GM12872 (cell line): ENCODE data around the gene ATP6V0D1.

ENCODE experiments used
- TF ChIP-seq, protein P1 (sequence below): IDR thresholded peaks from 3 replicates; pipeline ENCODE4 v1.5.1; 2011; ENCODE audit warnings: low read depth, mild to moderate bottlenecking, low read length, moderate library complexity; ENCODE audit not compliant: insufficient read depth

ATP6V0D1 gene

DNA sequence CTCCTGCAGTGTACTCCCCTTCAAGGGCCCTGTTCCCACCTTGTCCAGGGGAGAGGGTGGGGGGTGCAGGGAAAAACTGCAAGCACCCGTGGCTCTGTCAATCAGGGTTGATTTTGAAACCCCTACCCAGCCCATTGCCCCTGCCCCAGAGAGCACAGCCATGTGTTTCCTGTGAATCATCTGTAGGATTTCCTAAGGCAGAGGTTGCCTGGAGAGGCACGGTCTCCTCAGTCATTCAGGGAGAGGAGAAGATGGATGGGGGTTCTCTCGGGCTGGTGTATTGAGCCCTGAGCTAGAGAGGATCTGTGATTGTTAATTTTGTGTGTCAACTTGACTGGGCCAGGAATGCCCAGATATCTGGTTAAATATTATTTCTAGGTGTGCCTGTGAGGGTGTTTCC lies 5.8 kb upstream of the ATP6V0D1 start:
- TF ChIP-seq, protein P1, sequence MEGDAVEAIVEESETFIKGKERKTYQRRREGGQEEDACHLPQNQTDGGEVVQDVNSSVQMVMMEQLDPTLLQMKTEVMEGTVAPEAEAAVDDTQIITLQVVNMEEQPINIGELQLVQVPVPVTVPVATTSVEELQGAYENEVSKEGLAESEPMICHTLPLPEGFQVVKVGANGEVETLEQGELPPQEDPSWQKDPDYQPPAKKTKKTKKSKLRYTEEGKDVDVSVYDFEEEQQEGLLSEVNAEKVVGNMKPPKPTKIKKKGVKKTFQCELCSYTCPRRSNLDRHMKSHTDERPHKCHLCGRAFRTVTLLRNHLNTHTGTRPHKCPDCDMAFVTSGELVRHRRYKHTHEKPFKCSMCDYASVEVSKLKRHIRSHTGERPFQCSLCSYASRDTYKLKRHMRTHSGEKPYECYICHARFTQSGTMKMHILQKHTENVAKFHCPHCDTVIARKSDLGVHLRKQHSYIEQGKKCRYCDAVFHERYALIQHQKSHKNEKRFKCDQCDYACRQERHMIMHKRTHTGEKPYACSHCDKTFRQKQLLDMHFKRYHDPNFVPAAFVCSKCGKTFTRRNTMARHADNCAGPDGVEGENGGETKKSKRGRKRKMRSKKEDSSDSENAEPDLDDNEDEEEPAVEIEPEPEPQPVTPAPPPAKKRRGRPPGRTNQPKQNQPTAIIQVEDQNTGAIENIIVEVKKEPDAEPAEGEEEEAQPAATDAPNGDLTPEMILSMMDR = no peak

DNA sequence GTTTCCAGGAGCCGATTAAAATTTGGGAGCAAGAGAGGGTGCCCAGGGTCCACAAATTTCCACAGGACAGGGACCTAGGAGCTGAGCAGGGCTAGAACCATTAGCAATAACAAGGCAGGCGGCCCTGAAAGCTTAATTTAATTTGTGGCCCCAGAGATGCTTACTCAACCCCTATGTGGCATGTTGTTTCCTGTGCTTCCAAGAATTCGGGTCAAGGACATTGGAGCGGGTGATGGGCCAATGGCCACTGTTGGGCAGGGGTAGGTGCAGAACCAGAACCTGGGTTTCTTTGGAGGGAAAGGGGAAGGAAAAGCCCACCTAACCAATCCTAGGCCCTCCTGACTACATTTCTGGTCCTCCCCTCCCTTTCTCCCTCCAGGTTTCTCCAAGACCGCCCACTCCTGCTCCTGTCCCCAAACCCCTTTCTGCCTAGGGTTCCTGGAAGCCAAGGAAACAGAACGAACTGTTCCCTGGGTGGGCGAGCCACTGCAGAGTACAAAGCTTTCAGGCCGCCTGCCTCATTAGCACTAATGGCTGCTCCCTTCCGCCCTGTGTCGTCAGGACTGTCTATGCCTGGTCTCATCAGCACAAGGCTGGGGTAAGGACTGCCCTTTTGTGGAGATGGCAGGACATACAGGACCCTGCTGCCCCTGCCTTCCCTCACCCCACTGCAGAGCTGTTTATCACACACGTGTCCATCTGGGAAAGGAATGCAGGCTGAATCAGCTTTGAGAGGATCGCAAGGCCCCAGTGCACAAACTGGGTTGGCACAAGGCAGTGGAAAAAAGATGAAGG lies 3.0 kb upstream of the ATP6V0D1 start:
- TF ChIP-seq, protein P1 = no peak

DNA sequence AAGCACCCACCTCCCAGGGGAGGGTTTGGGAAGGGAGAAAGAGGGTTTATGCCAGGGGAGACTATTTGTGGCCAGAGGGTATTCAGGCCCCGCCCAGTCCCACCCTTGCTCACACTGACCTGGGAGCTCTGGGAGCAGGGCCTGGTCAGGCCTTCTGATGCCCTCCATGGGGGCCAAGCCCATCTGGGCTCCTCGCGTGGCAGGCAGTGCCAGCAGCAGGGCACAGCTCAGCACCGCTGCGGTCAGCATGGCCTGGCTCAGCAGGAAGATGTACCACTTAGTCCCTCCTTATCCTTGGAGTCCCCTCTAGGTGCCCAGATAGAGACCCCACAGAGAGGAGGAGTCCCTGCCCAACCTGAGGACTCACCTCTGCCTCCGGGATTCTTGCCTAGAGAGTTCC lies 2.2 kb upstream of the ATP6V0D1 start, which contains the start of gene AGRP:
TSS of gene AGRP (minus strand) at position 398 of the 400 bp plus-strand sequence. CDS start at position 249, 149 bp downstream.
- TF ChIP-seq, protein P1 = no peak

DNA sequence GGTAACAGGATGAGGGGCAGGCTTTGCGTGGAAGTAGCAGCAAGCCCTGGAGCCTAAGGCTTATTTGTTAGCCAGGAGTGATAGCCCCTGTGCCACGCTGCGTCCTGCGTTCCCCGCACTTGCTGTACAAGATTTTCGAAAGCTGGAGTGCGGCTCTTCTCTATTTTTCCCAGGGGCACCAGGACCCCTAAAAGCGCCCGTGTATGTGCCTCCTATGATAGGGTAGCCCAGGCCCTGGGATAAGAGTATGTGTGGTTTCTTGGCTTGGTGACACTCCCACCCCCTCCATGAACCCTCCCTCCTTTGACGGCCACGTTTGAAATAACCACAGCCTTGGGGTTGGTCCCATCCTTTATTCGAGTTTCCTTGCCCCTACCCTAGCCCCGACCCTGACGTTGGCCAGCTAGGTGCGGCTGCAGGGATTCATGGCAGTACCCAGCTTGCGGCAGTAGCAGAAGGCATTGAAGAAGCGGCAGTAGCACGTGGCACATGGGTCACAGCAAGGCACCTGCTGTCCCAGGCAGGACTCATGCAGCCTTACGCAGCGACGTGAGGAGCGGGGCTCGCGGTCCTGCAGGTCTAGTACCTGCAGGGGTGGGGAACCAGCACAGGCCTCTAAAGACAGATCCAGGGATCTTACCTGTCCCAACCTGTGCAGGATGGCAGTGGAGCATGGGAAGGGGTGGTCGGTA lies 1.4 kb upstream of the ATP6V0D1 start:
- TF ChIP-seq, protein P1 = no peak

DNA sequence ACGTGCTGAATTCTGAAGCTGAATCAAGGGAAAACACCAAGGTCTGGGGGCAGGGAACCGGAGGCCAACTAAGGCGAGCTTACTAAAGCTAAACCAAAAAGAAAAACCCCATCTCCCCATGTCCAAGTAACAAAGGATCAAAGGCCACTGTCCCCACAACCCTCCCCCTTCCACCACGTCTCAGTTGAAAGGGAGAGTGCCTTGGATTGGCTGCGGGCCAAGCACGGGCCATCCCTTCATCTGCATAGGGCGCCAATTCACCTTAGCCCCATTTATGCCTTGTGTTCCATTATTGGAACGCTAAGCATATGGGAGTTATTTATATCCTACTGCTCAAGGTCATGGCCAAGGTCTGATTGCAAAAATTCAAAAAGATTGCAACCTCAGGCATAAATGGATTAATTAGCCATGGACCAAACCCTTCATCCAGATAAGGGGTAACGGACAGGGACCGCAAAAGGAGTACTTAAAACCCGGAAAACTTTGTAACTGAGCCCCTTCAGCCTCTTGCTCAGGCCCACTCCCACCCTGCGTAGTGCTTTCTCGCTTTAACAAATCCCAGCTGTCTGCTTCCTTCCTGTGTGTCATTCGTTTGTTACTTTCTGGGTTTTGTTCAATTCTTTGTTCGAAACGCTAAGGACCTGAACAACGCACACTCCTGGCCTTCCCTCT lies 740 bp upstream of the ATP6V0D1 start:
- TF ChIP-seq, protein P1 = no peak

DNA sequence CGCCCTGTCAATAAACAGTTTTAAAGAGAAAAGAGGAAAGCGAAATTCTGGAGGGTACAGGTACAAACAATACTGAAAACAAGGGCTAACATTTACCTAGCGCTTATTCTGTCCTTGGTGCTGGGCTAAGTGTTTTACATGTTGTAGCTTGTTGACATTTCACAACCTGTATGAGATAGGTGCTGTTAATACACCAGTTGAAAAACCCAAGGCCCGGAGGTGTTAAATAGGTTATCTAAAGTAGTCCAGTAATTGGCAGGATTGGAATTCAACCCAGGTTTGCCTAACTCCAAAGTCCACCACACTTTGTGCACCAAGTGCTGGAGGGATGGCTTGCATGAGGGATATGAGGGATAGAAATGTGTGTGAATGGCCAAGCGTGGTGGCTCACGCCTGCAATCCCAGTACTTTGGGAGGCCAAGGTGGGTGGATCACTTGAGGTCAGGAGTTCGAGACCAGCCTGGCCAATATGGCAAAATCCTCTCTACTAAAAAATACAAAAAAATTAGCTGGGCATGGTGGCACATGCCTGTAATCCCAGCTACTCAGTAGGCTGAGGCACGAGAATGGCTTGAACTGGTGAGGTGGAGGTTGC lies 2.9 kb downstream of the ATP6V0D1 start:
- TF ChIP-seq, protein P1 = no peak
